ENCODE data around the gene ZNF609.

GRCh38 chr15:64429448-64429847 lies 30.9 kb upstream of the ZNF609 start:
- TF ChIP-seq POU2F2 (IDR thresholded peaks at IDR 0.05; ENCODE audit: low read depth, low read length) (no peak), POLR2A (IDR thresholded peaks at IDR 0.05; ENCODE audit: low read depth, low read length) (no peak), TAF1 (IDR thresholded peaks at IDR 0.05; ENCODE audit: low read depth, low read length) (no peak), POLR2AphosphoS5 (IDR thresholded peaks at IDR 0.05; ENCODE audit: low read depth, low read length) (no peak)
